Ishikawa (cell line): ENCODE data around the gene RCL1.

Experiments used
- CEBPB ChIP-seq: IDR thresholded peaks from 2 replicates; pipeline ENCODE4 v1.6.1; 2012
- EGR1 ChIP-seq: IDR thresholded peaks from 2 replicates; pipeline ENCODE4 v1.6.1; 2012
- FOXM1 ChIP-seq: IDR thresholded peaks from 2 replicates; pipeline ENCODE4 v1.6.1; 2012; ENCODE audit warnings: low read depth, borderline replicate concordance
- NFIC ChIP-seq: IDR thresholded peaks from 2 replicates; pipeline ENCODE4 v1.6.1; 2012
- REST ChIP-seq: IDR thresholded peaks from 2 replicates; pipeline ENCODE4 v1.6.1; 2012; ENCODE audit warnings: low read depth, mild to moderate bottlenecking
- TAF1 ChIP-seq: IDR thresholded peaks from 2 replicates; pipeline ENCODE4 v1.6.1; 2012; ENCODE audit warnings: low read depth, mild to moderate bottlenecking
- TCF12 ChIP-seq: IDR thresholded peaks from 2 replicates; pipeline ENCODE4 v1.6.1; 2012; ENCODE audit warnings: low read depth
- TEAD4 ChIP-seq: IDR thresholded peaks from 2 replicates; pipeline ENCODE4 v1.6.1; 2012
- YY1 ChIP-seq: IDR thresholded peaks from 2 replicates; pipeline ENCODE4 v1.6.1; 2012; ENCODE audit warnings: low read depth
- ZBTB7A ChIP-seq: IDR thresholded peaks from 2 replicates; pipeline ENCODE4 v1.6.1; 2012; ENCODE audit warnings: low read depth
- TF ChIP-seq, protein P1 (sequence below): IDR thresholded peaks from 2 replicates; pipeline ENCODE4 v1.6.1; 2012

GRCh38 chr9:4814913-4815312 is 22.2 kb downstream of the RCL1 start:
- TF ChIP-seq NFIC (no peak), REST (no peak), FOXM1 (no peak), CEBPB (no peak), TEAD4 (no peak), TCF12 (no peak), TAF1 (no peak), ZBTB7A (no peak), EGR1 (no peak), YY1 (no peak)
- TF ChIP-seq, protein P1, sequence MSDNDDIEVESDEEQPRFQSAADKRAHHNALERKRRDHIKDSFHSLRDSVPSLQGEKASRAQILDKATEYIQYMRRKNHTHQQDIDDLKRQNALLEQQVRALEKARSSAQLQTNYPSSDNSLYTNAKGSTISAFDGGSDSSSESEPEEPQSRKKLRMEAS = no peak
